ENCODE results near the gene ADORA3.

ADORA3 gene

DNA sequence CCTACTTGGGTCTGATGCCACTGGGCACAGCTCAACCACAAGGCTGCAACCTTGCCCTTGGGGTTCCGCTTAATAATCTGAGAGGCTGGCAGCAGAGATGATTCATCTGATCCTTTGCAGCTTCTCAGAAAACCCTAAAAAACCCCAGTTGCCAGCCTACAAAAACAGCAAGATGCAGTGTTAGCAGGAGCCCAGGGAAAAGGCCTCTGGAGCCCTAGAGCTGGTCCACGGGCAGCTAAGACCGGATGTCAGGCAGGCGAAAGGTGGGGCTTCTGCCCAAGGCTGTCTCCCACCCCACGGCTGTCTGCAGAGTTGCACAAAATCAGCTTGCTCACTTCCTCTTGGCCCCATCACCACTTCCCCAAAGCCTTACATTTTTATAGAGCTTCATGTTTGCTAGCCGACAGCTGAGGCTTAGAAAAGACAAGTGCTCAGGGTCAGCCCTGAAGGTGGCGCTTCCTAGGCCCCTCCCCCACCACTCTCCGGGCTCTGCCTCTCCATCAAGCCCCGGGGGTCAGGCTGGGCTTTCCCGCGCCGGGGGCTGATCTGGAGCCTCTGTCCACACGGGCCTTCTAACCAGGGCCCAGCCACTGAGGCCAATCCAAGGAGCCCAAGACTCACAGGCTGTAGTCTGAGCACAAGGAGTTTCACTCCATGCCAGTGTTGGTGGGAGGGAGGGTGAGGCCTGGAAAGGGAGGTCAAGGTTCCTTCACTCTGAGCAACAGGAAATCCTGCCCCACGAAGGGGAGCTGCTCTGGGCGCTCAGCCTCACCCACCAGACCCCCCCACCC lies 4.2 kb upstream of the ADORA3 start:
- peak; percentile 69 to 79 for DNase-seq

GRCh38 chr1:111506561-111506960 lies 3.1 kb upstream of the ADORA3 start:
- no peak for DNase-seq

DNA sequence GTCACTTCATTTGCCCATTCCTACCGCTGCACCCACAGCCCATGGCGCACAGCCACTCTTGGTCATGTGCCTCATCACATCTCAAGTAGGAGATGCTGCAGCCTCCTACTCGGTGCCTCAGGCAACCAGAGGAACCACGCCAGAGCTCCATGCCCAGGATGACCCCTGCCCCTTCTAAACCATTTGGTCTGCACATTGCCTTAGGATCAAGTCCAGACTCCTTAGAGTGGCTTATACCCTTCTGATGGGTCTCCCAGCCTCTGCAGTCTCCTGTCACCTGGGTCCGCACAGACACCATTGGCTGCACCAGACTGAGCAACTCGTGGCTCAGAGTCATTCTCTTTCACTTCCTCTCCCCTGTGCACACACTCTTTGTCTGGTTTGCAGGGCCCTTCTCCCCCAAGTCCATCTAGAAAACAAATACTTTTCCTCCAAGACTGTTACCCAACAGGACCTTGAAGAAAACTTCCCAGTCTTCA lies 2.2 kb upstream of the ADORA3 start:
- DNase-seq, result no peak

GRCh38 chr1:111504097-111504496 lies 664 bp upstream of the ADORA3 start:
- DNase-seq, result no peak

GRCh38 chr1:111501645-111502044 lies 1.8 kb downstream of the ADORA3 start:
- no peak for DNase-seq

GRCh38 chr1:111499026-111499785 lies 4.2 kb downstream of the ADORA3 start:
- no peak for DNase-seq

DNA sequence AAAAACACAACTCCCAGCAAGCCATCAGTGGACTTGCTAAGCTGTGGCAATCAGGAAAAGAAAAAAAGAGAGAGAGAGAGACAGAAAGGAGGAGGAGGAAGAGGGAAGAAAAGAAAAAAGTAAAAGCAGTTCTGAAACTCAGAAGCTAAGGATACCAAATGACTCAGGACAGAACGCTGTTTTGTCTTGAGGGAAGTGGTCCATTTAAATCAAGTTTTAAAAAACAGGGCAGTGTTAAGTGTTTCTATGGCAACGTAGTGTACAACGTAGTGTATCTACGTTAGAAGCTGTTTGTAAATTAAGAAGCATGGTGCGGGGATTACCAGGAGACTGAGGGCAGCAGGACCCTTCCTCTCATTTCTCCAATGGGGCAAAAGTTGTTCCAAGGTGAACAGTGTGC lies 5.8 kb downstream of the ADORA3 start:
- no peak for DNase-seq

GRCh38 chr1:111496398-111496797 lies 7.0 kb downstream of the ADORA3 start:
- DNase-seq, result no peak

DNA sequence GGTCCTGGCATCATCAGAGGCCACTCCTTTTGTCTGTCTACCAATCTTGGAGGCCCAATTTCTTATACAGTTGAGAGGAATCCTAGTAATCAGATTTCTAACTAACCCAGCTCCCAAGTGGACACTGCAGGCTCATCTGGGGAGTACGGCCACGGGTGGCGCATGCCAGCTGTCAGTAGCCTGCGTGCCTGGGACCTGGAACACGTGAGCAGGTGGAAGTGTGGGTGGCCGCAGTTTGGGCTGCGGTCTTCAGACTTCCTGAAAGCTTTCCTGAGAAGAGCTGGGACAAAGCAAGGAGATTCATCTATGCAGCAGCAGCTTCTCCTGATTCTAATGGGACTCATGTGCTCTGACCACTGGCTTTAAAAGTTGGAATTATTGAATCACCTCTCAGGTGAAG lies 12.4 kb downstream of the ADORA3 start:
- no peak for DNase-seq

DNA sequence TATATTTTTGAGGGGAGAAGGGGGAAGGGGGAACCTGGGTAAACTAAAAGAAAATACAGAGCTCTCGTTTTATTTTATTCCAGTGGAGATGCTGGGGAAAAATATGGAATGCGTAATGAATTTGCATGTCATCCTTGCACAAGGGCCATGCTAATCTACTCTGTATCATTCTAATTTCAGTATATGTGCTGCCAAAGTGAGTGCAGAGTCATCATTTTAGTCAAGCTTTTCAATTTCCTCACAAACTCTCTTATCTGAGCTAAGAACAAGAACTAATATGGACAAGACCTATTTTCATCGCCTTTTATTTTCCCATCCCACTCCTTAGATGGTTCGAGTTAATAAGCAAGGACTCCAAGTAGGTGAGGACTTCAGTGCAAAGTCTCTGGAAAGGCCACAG lies 13.2 kb downstream of the ADORA3 start:
- no peak for DNase-seq

DNA sequence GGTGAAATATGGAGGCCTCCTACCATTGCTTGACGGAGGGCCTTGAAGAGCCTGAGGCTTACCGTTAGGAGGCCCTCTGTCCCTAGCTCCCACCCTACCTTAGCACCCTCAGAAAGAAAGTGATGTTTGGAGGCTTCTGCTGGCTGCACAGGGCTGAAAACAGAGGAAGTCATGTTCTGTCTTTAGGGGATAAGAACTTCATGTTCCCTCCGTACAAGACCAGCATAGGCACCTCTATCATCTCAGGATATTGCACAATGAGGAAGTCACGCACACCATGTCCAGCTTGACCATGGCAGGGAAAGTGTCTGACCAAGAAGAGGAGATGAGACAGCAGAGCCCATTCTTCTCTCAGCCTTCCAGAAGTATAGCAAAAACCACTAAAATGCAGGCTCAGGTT lies 13.8 kb downstream of the ADORA3 start:
- no peak for DNase-seq

DNA sequence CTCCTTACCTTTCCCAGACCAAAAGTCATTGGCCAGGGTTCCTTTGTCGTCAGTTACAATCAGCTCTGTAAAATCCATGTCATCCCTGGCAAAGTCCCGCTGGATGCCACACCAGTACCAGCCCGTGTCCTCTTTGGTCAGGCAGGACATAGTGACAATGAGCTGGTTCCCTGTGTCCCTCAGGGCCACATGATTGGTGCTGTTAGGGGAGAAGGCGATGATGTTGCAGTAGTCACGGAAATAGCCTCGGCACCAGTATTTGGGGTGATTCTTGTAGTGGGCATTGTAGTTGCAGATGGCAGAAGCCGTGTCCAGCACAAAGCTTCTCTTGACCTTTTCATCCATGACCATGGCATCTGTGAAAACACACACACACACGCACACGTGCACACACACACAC lies 14.8 kb downstream of the ADORA3 start:
- no peak for DNase-seq

GRCh38 chr1:111487133-111487532 lies 16.3 kb downstream of the ADORA3 start:
- DNase-seq, result no peak

DNA sequence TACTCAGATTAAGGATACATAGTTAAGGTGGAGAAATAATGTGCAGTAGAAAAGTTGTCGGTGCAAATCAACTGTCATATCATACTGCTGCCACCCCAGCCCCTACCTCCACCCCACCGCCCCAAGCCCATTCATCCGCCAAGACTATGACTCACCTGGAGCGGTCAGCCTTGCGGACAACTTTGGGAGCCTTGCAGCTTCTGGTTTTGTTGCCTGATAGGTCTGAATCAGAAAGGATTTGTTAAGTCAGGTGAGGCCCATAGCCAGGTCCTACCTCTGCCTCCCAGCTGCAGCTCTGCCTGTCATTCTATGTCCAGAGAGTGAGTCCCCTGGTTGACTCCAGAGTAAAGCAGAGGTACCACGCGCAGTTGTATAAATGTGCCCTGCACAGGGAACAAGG lies 17.0 kb downstream of the ADORA3 start:
- DNase-seq, result no peak

DNA sequence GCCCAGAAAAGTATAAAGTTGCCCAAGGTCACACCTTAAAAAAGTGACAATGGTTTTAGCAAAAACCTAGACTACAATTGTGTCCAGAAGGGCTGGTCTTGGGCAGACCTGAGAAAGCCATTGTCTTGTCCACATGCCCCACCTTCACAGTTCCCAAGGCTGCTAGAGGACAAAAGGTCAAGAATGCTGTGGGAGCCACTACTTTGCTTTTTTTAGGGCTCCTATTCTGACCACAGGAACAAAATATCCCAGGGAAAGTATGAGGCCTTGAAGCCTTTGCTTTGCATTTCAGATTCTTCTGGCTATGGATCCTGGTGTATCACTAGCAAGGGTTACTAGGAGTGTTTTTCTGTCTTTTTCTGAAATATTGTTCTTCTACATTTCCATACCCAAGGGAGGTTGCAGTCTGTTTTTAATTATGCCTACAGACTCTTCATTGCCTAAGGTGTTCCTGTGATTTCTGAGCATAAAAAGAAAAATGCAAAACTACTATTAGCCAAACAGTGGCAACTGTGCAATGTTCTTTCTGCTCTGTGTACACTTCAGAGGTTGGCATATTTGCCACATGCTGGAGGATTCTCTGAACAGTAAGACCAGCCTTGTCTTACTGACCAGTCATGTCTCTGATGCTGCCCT lies 18.9 kb downstream of the ADORA3 start:
- DNase-seq, result no peak

GRCh38 chr1:111483876-111484275 lies 19.6 kb downstream of the ADORA3 start:
- no peak for DNase-seq

GRCh38 chr1:111483166-111483565 lies 20.3 kb downstream of the ADORA3 start:
- no peak for DNase-seq

DNA sequence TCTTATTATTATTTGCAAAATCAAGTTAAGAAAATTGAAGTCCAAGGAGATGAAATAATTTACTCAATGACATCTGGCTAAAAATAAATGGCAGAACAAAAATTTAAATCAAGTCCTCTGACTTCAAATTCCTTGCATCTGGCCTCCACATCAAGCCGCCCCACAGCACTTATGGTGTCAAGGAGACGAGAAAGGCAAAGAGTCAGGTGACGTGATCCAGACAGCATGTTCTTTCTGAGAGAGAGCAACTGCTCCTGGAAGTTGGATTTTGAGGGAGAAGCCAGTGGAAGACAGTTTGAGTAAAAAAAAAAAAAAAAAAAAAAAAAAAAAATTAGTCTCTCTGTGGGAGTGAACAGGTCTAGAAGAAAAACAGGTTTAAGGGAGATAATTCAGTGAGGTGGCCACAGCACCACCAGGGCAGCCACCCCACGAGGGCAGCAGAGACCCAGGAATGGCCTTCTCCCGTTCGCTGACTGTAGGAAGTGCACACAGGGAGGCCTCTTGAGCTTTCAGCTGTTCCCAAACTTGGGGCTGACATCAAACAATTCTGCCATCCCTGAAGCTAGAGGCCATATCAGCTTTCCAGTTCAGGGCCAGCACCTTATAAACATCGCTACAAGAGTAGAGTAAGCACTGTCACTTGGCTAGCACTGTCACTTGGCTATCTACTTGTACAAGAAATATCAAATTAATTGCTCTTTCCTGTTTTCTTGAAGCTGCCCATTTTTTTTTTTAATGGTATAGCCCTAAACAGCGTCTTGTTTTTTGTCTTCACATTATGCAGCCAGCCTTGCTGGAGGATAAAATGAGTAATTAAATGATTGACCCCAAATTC lies 21.8 kb downstream of the ADORA3 start:
- DNase-seq, result peak; percentile 50 to 56

GRCh38 chr1:111480674-111481073 lies 22.8 kb downstream of the ADORA3 start:
- no peak for DNase-seq

- no peak for DNase-seq
Measured at GRCh38 chr1:111476761-111477309, 26.6 kb downstream of the ADORA3 start.

GRCh38 chr1:111476214-111476613 lies 27.2 kb downstream of the ADORA3 start:
- DNase-seq, result no peak

GRCh38 chr1:111475701-111476100 lies 27.7 kb downstream of the ADORA3 start:
- DNase-seq, result no peak

DNA sequence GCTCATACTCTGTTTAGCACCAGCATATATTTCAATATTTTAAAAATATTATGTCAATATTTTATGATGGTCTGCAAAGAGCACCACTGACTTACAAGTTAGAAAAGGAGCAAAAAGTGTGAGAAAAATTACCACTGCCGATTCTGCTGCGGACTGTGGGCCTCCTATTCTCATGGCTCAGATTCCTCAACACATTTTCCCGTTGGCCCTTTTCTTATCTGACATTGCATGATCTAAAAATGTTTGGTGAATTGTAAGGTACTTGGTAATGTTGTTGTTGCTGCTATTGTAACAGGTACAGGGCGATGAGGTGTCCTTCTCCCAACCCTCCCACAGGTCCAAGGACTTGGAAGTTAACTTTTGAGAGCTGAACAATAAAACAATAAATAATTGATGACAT lies 28.9 kb downstream of the ADORA3 start:
- DNase-seq, result no peak

Measured in SHP77 (cell line).